Neural cell (in vitro differentiated cells): Measurements from ENCODE around the gene ZBED4. TPM values are rescaled to one million over a fixed set of nuclear protein-coding genes. Genes with fewer than 3 reads are reported as not detected.

Experiments
- H2AFZ ChIP-seq: fragments of 200-600, 300-800 bp; sonication (generic), shearing (Covaris generic); 2 replicates; pipeline ENCODE4 v1.6.0; 2014; ENCODE audit warnings: low read depth, mild to moderate bottlenecking, antibody characterized with exemption, low read length, moderate library complexity
- H3F3A ChIP-seq: fragments of 200-600 bp; shearing (Covaris generic); 2 replicates; pipeline ENCODE4 v1.6.1; 2016; ENCODE audit warnings: mild to moderate bottlenecking, moderate library complexity, mixed read lengths, antibody characterized with exemption, low read length; ENCODE audit not compliant: insufficient read depth, poor library complexity, severe bottlenecking
- H3K27ac ChIP-seq: fragments of 200-600, 300-800 bp; sonication (generic), shearing (Covaris generic); 2 replicates; pipeline ENCODE4 v1.5.1; 2014; ENCODE audit warnings: mild to moderate bottlenecking, low read length, moderate library complexity
- H3K27me3 ChIP-seq: fragments of 300-800, 200-600 bp; sonication (generic), shearing (Covaris generic); 2 replicates; pipeline ENCODE4 v1.6.0; 2014; ENCODE audit warnings: mild to moderate bottlenecking, low read depth, low read length, moderate library complexity; ENCODE audit not compliant: insufficient read depth
- H3K36me3 ChIP-seq: fragments of 300-800, 200-600 bp; sonication (generic), shearing (Covaris generic); 2 replicates; pipeline ENCODE4 v1.5.1; 2014; ENCODE audit warnings: mild to moderate bottlenecking, antibody characterized with exemption, low read length, moderate library complexity; ENCODE audit not compliant: insufficient read depth
- H3K4me2 ChIP-seq: fragments of 300-800, 200-600 bp; sonication (generic), shearing (Covaris generic); 2 replicates; pipeline ENCODE4 v1.6.0; 2014; ENCODE audit warnings: mild to moderate bottlenecking, low read length
- H3K4me3 ChIP-seq: fragments of 300-800, 200-600 bp; sonication (generic), shearing (Covaris generic); 2 replicates; pipeline ENCODE4 v1.5.1; 2014; ENCODE audit warnings: mild to moderate bottlenecking, low read length, moderate library complexity
- H3K79me2 ChIP-seq: fragments of 200-600 bp; shearing (Covaris generic); replicated peaks from 2 replicates; pipeline ENCODE4 v1.6.0; 2014; ENCODE audit warnings: mild to moderate bottlenecking, low read length, moderate library complexity; ENCODE audit not compliant: insufficient read depth
- H3K9ac ChIP-seq: fragments of 300-800, 200-600 bp; sonication (generic), shearing (Covaris generic); 2 replicates; pipeline ENCODE4 v1.6.1; 2016; ENCODE audit warnings: mild to moderate bottlenecking, low read length, mixed read lengths
- H3K9me2 ChIP-seq: fragments of 200-600 bp; shearing (Covaris generic); 2 replicates; pipeline ENCODE4 v1.6.1; 2016; ENCODE audit warnings: mild to moderate bottlenecking, low read length, mixed read lengths; ENCODE audit not compliant: insufficient read depth
- H3K9me3 ChIP-seq: fragments of 200-600, 300-800 bp; sonication (generic), shearing (Covaris generic); 2 replicates; pipeline ENCODE4 v1.6.1; 2016; ENCODE audit warnings: mild to moderate bottlenecking, mixed run types, low read length, moderate library complexity, mixed read lengths
- H4K20me1 ChIP-seq: fragments of 200-600 bp; shearing (Covaris generic); 2 replicates; pipeline ENCODE4 v1.6.1; 2016; ENCODE audit warnings: mild to moderate bottlenecking, mixed run types; ENCODE audit not compliant: insufficient read depth
- CTCF ChIP-seq: fragments of 450-650 bp; IDR thresholded peaks from 2 replicates; pipeline ENCODE4 v1.5.1; 2014; ENCODE audit warnings: antibody characterized with exemption, mild to moderate bottlenecking, moderate library complexity; ENCODE audit not compliant: poor library complexity, severe bottlenecking
- EP300 ChIP-seq: fragments of 450-650 bp; conservative IDR thresholded peaks from 2 replicates; pipeline ENCODE4 v1.6.1; 2014; ENCODE audit warnings: antibody characterized with exemption, mild to moderate bottlenecking, moderate library complexity; ENCODE audit not compliant: poor library complexity, severe bottlenecking
- EZH2 ChIP-seq: fragments of 200-600, 300-800 bp; shearing (Covaris generic), sonication (generic); IDR thresholded peaks from 2 replicates; pipeline ENCODE4 v1.6.1; 2014; ENCODE audit warnings: antibody characterized with exemption, low read length, borderline replicate concordance, mild to moderate bottlenecking; ENCODE audit not compliant: insufficient read depth, poor library complexity, severe bottlenecking
- MXI1 ChIP-seq: fragments of 450-650 bp; conservative IDR thresholded peaks from 2 replicates; pipeline ENCODE4 v1.6.1; 2014; ENCODE audit warnings: antibody characterized with exemption, mild to moderate bottlenecking; ENCODE audit not compliant: poor library complexity, severe bottlenecking
- POLR2AphosphoS5 ChIP-seq: IDR thresholded peaks from 2 replicates; pipeline ENCODE4 v1.6.1; 2012
- RAD21 ChIP-seq: fragments of 450-650 bp; conservative IDR thresholded peaks from 2 replicates; pipeline ENCODE4 v1.6.1; 2014; ENCODE audit warnings: antibody characterized with exemption, mild to moderate bottlenecking, moderate library complexity
- REST ChIP-seq: IDR thresholded peaks from 2 replicates; pipeline ENCODE4 v1.6.1; 2012; ENCODE audit warnings: borderline replicate concordance
- SMC3 ChIP-seq: fragments of 450-650 bp; conservative IDR thresholded peaks from 2 replicates; pipeline ENCODE4 v1.6.1; 2014; ENCODE audit warnings: antibody characterized with exemption, mild to moderate bottlenecking, moderate library complexity; ENCODE audit not compliant: poor library complexity
- TAF1 ChIP-seq: IDR thresholded peaks from 2 replicates; pipeline ENCODE4 v1.6.1; 2012; ENCODE audit warnings: low read depth
- polyA plus RNA-seq: library from polyadenylated mRNA; depleted of rRNA; stranded (reverse); fragments of >200 nt; gene quantifications from 2 replicates; pipeline ENCODE4 v1.2.3, GENCODE V29; 2014

ZBED4 gene
- polyA plus RNA-seq, 1 donor from 2014 or later, result 15.0 TPM

GRCh38 chr22:49913446-49913845 is 59.8 kb downstream of the ZBED4 start:
- Histone ChIP-seq H3K9me3 (no peaks in the 10 kb centered on the region), H3K4me2 (no peak overlapping the region), H3K4me3 (no peak overlapping the region), H3K79me2 (peaks cover 10% of the 10 kb centered on the region), H3K9me2 (no peaks in the 10 kb centered on the region), H3K27ac (no peak overlapping the region), H3K36me3 (no peaks in the 10 kb centered on the region), H3F3A (no peaks in the 10 kb centered on the region), H3K9ac (no peak overlapping the region), H2AFZ (no peak overlapping the region), H4K20me1 (no peaks in the 10 kb centered on the region), H3K27me3 (no peaks in the 10 kb centered on the region)
- no peak for TF ChIP-seq EZH2
- no peak for TF ChIP-seq RAD21
- no peak for TF ChIP-seq MXI1
- TF ChIP-seq SMC3, result no peak

GRCh38 chr22:49914256-49914655 is 60.6 kb downstream of the ZBED4 start:
- Histone ChIP-seq H2AFZ (no peak overlapping the region), H3K27ac (no peak overlapping the region), H3K79me2 (peaks cover 10% of the 10 kb centered on the region), H3K9me2 (no peaks in the 10 kb centered on the region), H4K20me1 (no peaks in the 10 kb centered on the region), H3K36me3 (no peaks in the 10 kb centered on the region), H3K9me3 (no peaks in the 10 kb centered on the region), H3K4me3 (no peak overlapping the region), H3K9ac (no peak overlapping the region), H3K4me2 (no peak overlapping the region), H3F3A (no peaks in the 10 kb centered on the region), H3K27me3 (no peaks in the 10 kb centered on the region)
- TF ChIP-seq POLR2AphosphoS5 (no peak), EZH2 (no peak), TAF1 (no peak), CTCF (no peak), SMC3 (no peak), EP300 (no peak)

GRCh38 chr22:49915610-49916009 is 62.0 kb downstream of the ZBED4 start:
- Histone ChIP-seq H3K4me2 (no peak overlapping the region), H2AFZ (no peak overlapping the region), H3K36me3 (no peaks in the 10 kb centered on the region), H3F3A (no peaks in the 10 kb centered on the region), H3K79me2 (peaks cover 10% of the 10 kb centered on the region), H4K20me1 (peaks cover 2% of the 10 kb centered on the region), H3K9me2 (no peaks in the 10 kb centered on the region), H3K4me3 (no peak overlapping the region), H3K9me3 (no peaks in the 10 kb centered on the region), H3K27me3 (no peaks in the 10 kb centered on the region), H3K27ac (no peak overlapping the region), H3K9ac (no peak overlapping the region)
- TF ChIP-seq REST (no peak), POLR2AphosphoS5 (no peak), EP300 (no peak), SMC3 (no peak), TAF1 (no peak), RAD21 (no peak), CTCF (no peak), MXI1 (no peak), EZH2 (no peak)
